WTC11 (cell line): ENCODE data around the gene DISC1. TPM values are rescaled to one million over a fixed set of nuclear protein-coding genes. Genes with fewer than 3 reads are reported as not detected.

Experiments used
- ATAC-seq: fragments of 200-7000 bp; cut with Tn5 transposase; 2 replicates; pipeline ENCODE4 v1.10.0; 2021; ENCODE audit warnings: mild to moderate bottlenecking, moderate library complexity
- CTCF ChIA-PET: fragments of 300-600 bp; sonication (Branson Sonifier 250); formaldehyde crosslinking; loops from one replicate; lab custom pipeline; 2021; ENCODE audit warnings: antibody characterized with exemption; lab: Charles Lee
- POLR2A ChIA-PET: fragments of 350-600 bp; sonication (Branson Sonifier 250); formaldehyde crosslinking; loops from one replicate; lab custom pipeline; 2021; ENCODE audit warnings: antibody characterized with exemption; lab: Charles Lee
- DNase-seq: peaks from one replicate; pipeline ENCODE4 v3.0.0; 2021; ENCODE audit warnings: low spot score
- H3K27ac Mint-ChIP-seq: 2 replicates; pipeline ENCODE4 v1.8.0; 2021; ENCODE audit warnings: mixed read lengths
- H3K27me3 Mint-ChIP-seq: 2 replicates; pipeline ENCODE4 v1.8.0; 2021; ENCODE audit warnings: low read depth, mild to moderate bottlenecking, moderate library complexity, mixed read lengths
- H3K36me3 Mint-ChIP-seq: 2 replicates; pipeline ENCODE4 v1.8.0; 2021; ENCODE audit warnings: mixed read lengths
- H3K4me1 Mint-ChIP-seq: 2 replicates; pipeline ENCODE4 v1.8.0; 2022; ENCODE audit warnings: mixed read lengths
- H3K4me3 Mint-ChIP-seq: 2 replicates; pipeline ENCODE4 v1.8.0; 2021; ENCODE audit warnings: mild to moderate bottlenecking, moderate library complexity, mixed read lengths
- H3K9me3 Mint-ChIP-seq: 2 replicates; pipeline ENCODE4 v1.8.0; 2021; ENCODE audit warnings: mixed read lengths
- CREM ChIP-seq: sonication (generic); formaldehyde crosslinking; IDR thresholded peaks from 2 replicates; pipeline ENCODE4 v1.8.1; 2022; ENCODE audit warnings: mild to moderate bottlenecking, missing genetic modification reagents, moderate library complexity
- ELF4 ChIP-seq: sonication (generic); formaldehyde crosslinking; IDR thresholded peaks from 2 replicates; pipeline ENCODE4 v1.8.1; 2022; ENCODE audit warnings: low read depth, mild to moderate bottlenecking, moderate library complexity, missing genetic modification reagents
- FOXK1 ChIP-seq: sonication (generic); formaldehyde crosslinking; IDR thresholded peaks from 2 replicates; pipeline ENCODE4 v1.8.0; 2022; ENCODE audit warnings: mild to moderate bottlenecking, moderate library complexity, missing genetic modification reagents
- FOXP1 ChIP-seq: sonication (generic); formaldehyde crosslinking; IDR thresholded peaks from 2 replicates; pipeline ENCODE4 v1.8.0; 2022; ENCODE audit warnings: missing genetic modification reagents, mild to moderate bottlenecking, moderate library complexity, borderline replicate concordance
- GRHL2 ChIP-seq: fragments of 250-450 bp; sonication (Bioruptor Pico); IDR thresholded peaks from 2 replicates; pipeline ENCODE4 v1.8.0; 2022; ENCODE audit warnings: mild to moderate bottlenecking, moderate library complexity; ENCODE audit not compliant: insufficient replicate concordance, severe bottlenecking
- NFATC4 ChIP-seq: fragments of 250-450 bp; sonication (Bioruptor Pico); IDR thresholded peaks from 2 replicates; pipeline ENCODE4 v1.9.0; 2021; ENCODE audit warnings: mild to moderate bottlenecking
- NFE2L1 ChIP-seq: sonication (generic); formaldehyde crosslinking; IDR thresholded peaks from 2 replicates; pipeline ENCODE4 v1.8.1; 2023; ENCODE audit warnings: missing genetic modification reagents
- NFYB ChIP-seq: sonication (generic); formaldehyde crosslinking; conservative IDR thresholded peaks from 2 replicates; pipeline ENCODE4 v1.8.0; 2022; ENCODE audit warnings: low read depth, missing genetic modification reagents
- SP1 ChIP-seq: sonication (generic); formaldehyde crosslinking; conservative IDR thresholded peaks from 2 replicates; pipeline ENCODE4 v1.8.1; 2022; ENCODE audit warnings: missing genetic modification reagents
- TCF7 ChIP-seq: sonication (generic); formaldehyde crosslinking; IDR thresholded peaks from 2 replicates; pipeline ENCODE4 v1.8.0; 2022; ENCODE audit warnings: mild to moderate bottlenecking, low read depth, missing genetic modification reagents, moderate library complexity
- ZNF232 ChIP-seq: sonication (generic); formaldehyde crosslinking; IDR thresholded peaks from 2 replicates; pipeline ENCODE4 v1.8.0; 2022; ENCODE audit warnings: mild to moderate bottlenecking, missing genetic modification reagents
- ZNF396 ChIP-seq: fragments of 250-450 bp; sonication (Bioruptor Pico); IDR thresholded peaks from 2 replicates; pipeline ENCODE4 v1.8.0; 2021; ENCODE audit warnings: mild to moderate bottlenecking, moderate library complexity, borderline replicate concordance
- ZNF416 ChIP-seq: fragments of 250-450 bp; sonication (Bioruptor Pico); IDR thresholded peaks from 2 replicates; pipeline ENCODE4 v1.9.0; 2021; ENCODE audit warnings: mild to moderate bottlenecking, inconsistent platforms
- total RNA-seq: library from RNA; stranded (reverse); gene quantifications from 3 replicates; pipeline ENCODE4 v1.2.3, GENCODE V29; 2021
- TF ChIP-seq, protein P1 (sequence below): sonication (generic); formaldehyde crosslinking; IDR thresholded peaks from 2 replicates; pipeline ENCODE4 v1.8.0; 2023; ENCODE audit warnings: mild to moderate bottlenecking, missing genetic modification reagents
- TF ChIP-seq, protein P2 (sequence below): sonication (generic); formaldehyde crosslinking; IDR thresholded peaks from 2 replicates; pipeline ENCODE4 v1.8.0; 2022; ENCODE audit warnings: mild to moderate bottlenecking, missing genetic modification reagents
- TF ChIP-seq, protein P3 (sequence below): sonication (generic); formaldehyde crosslinking; IDR thresholded peaks from 2 replicates; pipeline ENCODE4 v1.8.1; 2022; ENCODE audit warnings: mild to moderate bottlenecking, moderate library complexity, missing genetic modification reagents
- TF ChIP-seq, protein P4 (sequence below): sonication (generic); formaldehyde crosslinking; IDR thresholded peaks from 2 replicates; pipeline ENCODE4 v1.8.0; 2022; ENCODE audit warnings: mild to moderate bottlenecking, missing genetic modification reagents
- TF ChIP-seq, protein P5 (sequence below): sonication (generic); formaldehyde crosslinking; IDR thresholded peaks from 2 replicates; pipeline ENCODE4 v1.8.1; 2022; ENCODE audit warnings: mild to moderate bottlenecking, missing genetic modification reagents, moderate library complexity, borderline replicate concordance
- TF ChIP-seq, protein P6 (sequence below): sonication (generic); formaldehyde crosslinking; conservative IDR thresholded peaks from 2 replicates; pipeline ENCODE4 v1.8.1; 2023; ENCODE audit warnings: mild to moderate bottlenecking, low read depth, missing genetic modification reagents, moderate library complexity

Gene DISC1
- total RNA-seq, 1 experiment from 2014 or later = 5.5 TPM

DNA sequence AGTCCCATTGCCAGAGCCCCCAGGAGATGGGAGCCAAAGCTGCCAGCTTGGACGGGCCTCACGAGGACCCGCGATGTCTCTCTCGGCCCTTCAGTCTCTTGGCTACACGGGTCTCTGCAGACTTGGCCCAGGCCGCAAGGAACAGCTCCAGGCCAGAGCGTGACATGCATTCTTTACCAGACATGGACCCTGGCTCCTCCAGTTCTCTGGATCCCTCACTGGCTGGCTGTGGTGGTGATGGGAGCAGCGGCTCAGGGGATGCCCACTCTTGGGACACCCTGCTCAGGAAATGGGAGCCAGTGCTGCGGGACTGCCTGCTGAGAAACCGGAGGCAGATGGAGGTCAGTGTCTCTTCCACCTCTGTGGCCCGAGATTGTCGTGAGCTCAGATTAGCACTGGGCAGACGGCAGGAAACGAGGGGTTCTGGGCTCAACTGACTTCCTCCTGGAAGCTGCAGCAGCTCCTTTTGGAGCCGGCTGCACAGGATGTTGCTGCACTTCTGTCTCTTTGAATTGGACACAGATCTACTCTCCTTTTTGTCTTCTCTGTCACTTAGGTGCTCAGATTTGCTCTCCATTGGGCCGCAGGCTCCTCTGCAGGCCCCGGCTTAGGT lies 68.0 kb downstream of the DISC1 start:
- CTCF ChIA-PET = interaction anchor here (0.8 to 1.0 kb wide), 2 partner anchors 11 to 31 kb away, joined by 3 read pairs; no protein-coding TSS in a partner anchor
- peaks cover 12% of the 10 kb centered on the region for H3K4me1 Mint-ChIP-seq
- no peaks in the 10 kb centered on the region for H3K36me3 Mint-ChIP-seq
- no peak overlapping the region for H3K27ac Mint-ChIP-seq
- no peak for ATAC-seq
- H3K9me3 Mint-ChIP-seq = no peaks in the 10 kb centered on the region
- H3K4me3 Mint-ChIP-seq = no peak overlapping the region
- H3K27me3 Mint-ChIP-seq = no peaks in the 10 kb centered on the region
- TF ChIP-seq FOXP1 (no peak), TCF7 (CRISPR knock-in tag) (no peak), NFATC4 (CRISPR knock-in tag) (no peak), ZNF232 (CRISPR knock-in tag) (no peak), ELF4 (CRISPR knock-in tag) (no peak), SP1 (CRISPR knock-in tag) (no peak), NFE2L1 (no peak), FOXK1 (CRISPR knock-in tag) (no peak), GRHL2 (CRISPR knock-in tag) (no peak), CREM (CRISPR knock-in tag) (no peak), ZNF396 (CRISPR knock-in tag) (no peak), ZNF416 (CRISPR knock-in tag) (no peak), NFYB (no peak)
- TF ChIP-seq, protein P1, sequence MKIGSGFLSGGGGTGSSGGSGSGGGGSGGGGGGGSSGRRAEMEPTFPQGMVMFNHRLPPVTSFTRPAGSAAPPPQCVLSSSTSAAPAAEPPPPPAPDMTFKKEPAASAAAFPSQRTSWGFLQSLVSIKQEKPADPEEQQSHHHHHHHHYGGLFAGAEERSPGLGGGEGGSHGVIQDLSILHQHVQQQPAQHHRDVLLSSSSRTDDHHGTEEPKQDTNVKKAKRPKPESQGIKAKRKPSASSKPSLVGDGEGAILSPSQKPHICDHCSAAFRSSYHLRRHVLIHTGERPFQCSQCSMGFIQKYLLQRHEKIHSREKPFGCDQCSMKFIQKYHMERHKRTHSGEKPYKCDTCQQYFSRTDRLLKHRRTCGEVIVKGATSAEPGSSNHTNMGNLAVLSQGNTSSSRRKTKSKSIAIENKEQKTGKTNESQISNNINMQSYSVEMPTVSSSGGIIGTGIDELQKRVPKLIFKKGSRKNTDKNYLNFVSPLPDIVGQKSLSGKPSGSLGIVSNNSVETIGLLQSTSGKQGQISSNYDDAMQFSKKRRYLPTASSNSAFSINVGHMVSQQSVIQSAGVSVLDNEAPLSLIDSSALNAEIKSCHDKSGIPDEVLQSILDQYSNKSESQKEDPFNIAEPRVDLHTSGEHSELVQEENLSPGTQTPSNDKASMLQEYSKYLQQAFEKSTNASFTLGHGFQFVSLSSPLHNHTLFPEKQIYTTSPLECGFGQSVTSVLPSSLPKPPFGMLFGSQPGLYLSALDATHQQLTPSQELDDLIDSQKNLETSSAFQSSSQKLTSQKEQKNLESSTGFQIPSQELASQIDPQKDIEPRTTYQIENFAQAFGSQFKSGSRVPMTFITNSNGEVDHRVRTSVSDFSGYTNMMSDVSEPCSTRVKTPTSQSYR (CRISPR knock-in tag) = no peak
- TF ChIP-seq, protein P2, sequence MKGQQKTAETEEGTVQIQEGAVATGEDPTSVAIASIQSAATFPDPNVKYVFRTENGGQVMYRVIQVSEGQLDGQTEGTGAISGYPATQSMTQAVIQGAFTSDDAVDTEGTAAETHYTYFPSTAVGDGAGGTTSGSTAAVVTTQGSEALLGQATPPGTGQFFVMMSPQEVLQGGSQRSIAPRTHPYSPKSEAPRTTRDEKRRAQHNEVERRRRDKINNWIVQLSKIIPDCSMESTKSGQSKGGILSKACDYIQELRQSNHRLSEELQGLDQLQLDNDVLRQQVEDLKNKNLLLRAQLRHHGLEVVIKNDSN = no peak
- TF ChIP-seq, protein P3, sequence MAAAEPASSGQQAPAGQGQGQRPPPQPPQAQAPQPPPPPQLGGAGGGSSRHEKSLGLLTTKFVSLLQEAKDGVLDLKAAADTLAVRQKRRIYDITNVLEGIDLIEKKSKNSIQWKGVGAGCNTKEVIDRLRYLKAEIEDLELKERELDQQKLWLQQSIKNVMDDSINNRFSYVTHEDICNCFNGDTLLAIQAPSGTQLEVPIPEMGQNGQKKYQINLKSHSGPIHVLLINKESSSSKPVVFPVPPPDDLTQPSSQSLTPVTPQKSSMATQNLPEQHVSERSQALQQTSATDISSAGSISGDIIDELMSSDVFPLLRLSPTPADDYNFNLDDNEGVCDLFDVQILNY (CRISPR knock-in tag) = no peak
- TF ChIP-seq, protein P4, sequence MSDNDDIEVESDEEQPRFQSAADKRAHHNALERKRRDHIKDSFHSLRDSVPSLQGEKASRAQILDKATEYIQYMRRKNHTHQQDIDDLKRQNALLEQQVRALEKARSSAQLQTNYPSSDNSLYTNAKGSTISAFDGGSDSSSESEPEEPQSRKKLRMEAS = no peak
- TF ChIP-seq, protein P5, sequence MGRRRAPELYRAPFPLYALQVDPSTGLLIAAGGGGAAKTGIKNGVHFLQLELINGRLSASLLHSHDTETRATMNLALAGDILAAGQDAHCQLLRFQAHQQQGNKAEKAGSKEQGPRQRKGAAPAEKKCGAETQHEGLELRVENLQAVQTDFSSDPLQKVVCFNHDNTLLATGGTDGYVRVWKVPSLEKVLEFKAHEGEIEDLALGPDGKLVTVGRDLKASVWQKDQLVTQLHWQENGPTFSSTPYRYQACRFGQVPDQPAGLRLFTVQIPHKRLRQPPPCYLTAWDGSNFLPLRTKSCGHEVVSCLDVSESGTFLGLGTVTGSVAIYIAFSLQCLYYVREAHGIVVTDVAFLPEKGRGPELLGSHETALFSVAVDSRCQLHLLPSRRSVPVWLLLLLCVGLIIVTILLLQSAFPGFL (CRISPR knock-in tag) = no peak
- TF ChIP-seq, protein P6, sequence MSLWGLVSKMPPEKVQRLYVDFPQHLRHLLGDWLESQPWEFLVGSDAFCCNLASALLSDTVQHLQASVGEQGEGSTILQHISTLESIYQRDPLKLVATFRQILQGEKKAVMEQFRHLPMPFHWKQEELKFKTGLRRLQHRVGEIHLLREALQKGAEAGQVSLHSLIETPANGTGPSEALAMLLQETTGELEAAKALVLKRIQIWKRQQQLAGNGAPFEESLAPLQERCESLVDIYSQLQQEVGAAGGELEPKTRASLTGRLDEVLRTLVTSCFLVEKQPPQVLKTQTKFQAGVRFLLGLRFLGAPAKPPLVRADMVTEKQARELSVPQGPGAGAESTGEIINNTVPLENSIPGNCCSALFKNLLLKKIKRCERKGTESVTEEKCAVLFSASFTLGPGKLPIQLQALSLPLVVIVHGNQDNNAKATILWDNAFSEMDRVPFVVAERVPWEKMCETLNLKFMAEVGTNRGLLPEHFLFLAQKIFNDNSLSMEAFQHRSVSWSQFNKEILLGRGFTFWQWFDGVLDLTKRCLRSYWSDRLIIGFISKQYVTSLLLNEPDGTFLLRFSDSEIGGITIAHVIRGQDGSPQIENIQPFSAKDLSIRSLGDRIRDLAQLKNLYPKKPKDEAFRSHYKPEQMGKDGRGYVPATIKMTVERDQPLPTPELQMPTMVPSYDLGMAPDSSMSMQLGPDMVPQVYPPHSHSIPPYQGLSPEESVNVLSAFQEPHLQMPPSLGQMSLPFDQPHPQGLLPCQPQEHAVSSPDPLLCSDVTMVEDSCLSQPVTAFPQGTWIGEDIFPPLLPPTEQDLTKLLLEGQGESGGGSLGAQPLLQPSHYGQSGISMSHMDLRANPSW (CRISPR knock-in tag) = no peak
- TF ChIP-seq, all 79 proteins: peak for 0
- POLR2A ChIA-PET = no interaction called here
- DNase-seq = no peak
